Renal pelvis (tissue), 4 donors: Measurements from ENCODE around the gene NAV2. TPM values are rescaled to one million over a fixed set of nuclear protein-coding genes. Genes with fewer than 3 reads are reported as not detected.

Source experiments
- DNase-seq: peaks from one replicate; pipeline ENCODE4 v3.0.0-alpha.2; 2013
- polyA plus RNA-seq, 3 donors: library from polyadenylated mRNA; unstranded; fragments of 120-200 nt; gene quantifications; one replicate each; pipeline ENCODE4 v1.2.1, GENCODE V29; 2013; ENCODE audit not compliant: insufficient read length in 3 of 3

NAV2 gene
- polyA plus RNA-seq, 3 donors = 34.4 to 54.8 (median 48.4) TPM

DNA sequence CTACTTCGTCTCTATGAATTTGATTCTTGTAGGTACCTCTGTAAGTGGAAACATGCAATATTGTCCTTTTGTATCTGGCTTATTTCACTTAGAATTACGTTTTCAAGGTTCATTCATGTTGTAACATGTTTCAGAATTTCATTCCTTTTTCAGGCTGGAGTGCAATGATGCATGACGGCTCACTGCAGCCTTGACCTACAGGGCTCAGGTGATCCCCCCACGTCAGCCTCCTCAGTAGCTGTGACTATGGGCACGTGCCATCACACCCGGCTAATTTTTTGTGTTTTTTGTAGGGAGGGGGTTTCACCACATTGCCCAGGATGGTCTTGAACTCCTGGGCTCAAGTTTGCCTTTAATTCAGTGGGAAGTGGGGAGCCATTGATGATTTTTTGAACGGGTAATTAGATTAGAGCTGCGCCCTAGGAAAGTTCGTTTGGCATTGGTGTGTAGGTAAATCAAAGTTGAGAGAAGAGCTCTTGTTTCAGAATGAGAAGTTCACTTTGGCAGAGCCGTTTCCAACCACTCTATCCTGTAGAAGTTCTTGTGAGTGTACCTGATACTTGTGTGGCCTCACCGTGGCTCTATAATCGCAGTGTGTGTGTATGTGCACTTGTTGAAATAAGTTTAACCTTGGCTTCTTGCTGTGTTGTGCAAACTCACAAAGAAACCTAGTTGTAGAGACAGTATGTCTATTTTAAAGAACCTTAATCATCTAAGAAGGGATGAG lies 115.9 kb downstream of the NAV2 start:
- DNase-seq = peak; percentile 47

GRCh38 chr11:19829109-19829837 lies 116.6 kb downstream of the NAV2 start:
- no peak for DNase-seq

DNA sequence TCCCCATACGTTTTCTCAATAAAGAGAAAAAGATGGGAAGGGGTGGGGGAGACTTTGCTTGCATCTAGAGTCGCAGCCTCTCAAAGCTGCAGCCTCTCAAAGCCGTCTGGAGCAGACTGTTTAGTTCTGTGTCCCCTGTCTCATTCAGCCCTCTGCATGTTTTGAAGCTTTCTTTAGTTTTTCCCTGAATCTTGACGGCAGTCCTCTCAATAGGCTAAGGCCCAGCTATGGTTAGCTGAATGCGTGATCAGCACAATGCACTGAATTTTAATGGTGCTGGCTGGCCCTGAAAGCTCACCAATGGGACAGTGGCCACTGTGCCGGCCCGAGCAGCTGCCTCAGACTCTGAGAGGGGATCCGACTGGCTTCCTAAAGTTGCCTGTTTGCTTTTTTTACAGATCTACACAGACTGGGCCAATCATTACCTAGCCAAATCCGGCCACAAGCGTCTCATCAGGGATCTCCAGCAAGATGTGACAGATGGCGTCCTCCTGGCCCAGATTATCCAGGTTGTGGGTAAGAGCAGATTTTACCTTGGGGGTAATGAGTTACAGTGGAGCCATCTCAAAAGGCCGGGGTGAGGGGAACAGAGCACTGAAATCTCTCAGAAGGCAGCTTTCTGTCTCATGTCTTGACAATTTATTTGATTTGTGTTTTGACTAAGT lies 119.6 kb downstream of the NAV2 start:
- no peak for DNase-seq

DNA sequence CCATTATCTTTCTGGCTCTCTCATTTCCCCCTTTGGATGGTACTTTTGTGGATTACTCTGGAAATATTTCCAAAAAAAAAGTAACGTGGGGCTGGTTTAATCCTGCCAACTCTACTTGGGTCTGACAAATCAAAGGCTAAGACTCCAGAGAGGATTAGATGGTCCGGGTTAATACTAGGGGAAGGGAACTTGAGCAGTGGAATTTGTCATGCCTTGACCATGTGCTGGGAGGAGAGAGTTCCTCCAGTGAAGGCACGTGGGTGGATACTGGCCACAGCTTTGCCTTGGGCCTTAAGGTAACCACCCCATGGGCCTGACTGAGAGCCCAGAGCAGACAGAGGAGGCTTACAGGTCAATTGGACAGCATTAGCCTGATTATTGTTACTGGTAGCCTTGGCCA lies 120.3 kb downstream of the NAV2 start:
- DNase-seq = no peak

- DNase-seq = no peak
These were observed 122.1 kb downstream of the NAV2 start for GRCh38 chr11:19834771-19835170.

DNA sequence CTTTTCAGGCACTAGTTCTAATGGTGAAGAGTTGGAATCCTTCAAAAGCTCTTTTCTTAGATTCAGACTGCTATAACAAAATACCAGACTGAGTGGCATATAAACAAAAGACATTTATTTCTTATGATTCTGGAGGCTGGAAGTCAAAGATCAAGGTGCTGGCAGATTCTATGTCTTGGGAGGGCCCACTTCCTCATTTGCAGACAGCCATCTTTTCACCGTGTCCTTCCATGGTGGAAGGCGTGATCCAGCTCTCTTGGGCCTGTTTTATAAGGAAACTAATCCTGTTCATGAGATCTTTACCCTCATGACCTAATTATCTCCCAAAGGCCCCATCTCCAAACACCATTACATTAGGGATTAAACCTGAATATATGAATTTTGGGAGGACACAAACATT lies 124.0 kb downstream of the NAV2 start:
- DNase-seq = no peak

DNA sequence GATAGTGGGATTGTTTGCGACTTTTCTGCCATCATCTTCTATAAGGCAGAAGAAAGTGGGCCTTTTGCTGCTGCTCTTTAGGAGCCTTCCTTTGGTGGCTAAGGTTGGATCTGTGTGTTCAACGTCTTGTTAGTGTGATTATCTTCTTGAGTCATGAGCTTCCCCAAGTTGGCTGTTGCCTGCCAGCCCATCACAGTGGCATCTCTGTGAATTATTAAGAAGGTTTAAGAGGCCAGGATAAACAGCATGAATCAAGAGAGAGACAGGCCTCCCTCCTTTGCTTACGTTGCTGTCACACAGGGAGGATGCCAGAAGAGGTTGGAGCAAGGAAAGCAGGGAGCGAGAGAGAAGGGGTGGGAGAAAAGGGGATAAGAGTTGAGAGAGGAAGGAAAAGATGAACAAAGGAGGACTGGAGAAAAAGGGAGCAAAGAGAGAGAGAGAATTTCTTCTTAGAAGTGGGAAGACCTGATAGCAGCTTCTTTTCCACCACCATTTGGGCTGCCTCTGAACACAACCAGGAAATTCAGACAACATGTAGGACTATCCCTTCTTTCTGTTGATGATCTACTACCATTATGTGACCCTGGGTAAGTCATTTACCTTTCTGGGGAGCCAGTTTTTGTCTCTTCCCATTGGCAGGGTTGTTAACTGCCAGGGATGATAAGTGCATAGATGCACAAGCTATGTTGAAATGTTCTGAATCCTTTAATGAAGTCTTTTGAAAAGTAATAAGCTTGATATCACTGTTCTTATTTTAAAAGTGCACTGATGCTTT lies 126.5 kb downstream of the NAV2 start:
- DNase-seq = no peak

DNA sequence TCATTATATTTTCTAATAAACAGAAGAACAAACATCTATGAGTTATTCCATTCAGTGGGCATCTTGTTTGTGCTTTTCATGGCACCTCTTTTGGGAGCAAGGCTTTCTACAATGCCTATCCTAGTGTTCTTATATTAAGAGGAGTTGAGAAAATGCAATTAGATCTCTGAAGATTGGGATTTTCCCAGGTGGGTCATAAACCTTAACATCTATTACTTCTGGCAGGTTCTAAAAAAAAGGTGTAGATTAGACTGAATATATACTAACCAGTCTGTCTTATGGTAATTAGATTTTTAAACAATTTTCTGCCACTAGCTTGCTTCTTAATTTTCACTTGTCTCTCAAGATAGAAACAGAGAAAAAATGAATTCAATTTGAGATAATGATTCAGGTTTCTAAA lies 128.3 kb downstream of the NAV2 start:
- DNase-seq = no peak

- no peak for DNase-seq
These were observed 129.9 kb downstream of the NAV2 start for GRCh38 chr11:19842505-19842904.

DNA sequence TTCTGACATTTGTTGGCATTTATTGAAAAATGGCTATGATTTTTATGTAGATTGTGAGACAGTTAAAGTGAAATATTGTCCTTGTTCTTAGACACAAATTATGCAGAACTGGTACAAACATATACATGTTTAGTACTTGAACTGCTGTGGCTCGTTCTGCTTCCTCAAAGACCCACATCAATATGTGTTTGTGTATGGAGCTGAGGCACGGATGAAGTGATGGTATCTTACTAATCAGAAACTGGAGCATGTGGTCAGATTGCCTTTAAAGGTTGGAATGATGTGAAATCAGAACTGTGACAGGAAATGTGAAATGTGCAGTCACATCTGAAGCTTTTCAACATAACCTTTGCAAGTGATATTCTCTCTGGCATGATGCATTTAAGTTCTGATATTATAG lies 130.4 kb downstream of the NAV2 start:
- DNase-seq = no peak

DNA sequence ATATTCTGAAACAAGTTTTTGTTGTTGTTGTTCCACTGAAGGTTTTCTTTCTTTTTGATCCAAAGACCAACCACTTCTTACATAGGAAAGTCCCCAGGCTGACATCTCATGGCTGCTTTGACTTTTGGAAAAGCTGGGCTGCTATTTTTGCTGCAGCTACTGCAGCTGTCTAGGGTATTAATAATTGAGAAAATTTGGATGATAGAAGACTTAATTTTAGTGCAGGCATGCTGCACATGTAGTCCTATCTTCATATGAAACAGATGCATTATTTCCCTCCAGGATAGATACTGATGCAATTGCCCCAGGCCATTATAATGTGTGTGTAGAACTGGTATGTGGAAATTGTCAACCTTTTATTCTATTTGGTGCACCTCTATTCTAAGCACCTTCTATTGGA lies 131.4 kb downstream of the NAV2 start:
- DNase-seq = no peak

GRCh38 chr11:19844806-19845205 lies 132.2 kb downstream of the NAV2 start:
- DNase-seq = no peak

DNA sequence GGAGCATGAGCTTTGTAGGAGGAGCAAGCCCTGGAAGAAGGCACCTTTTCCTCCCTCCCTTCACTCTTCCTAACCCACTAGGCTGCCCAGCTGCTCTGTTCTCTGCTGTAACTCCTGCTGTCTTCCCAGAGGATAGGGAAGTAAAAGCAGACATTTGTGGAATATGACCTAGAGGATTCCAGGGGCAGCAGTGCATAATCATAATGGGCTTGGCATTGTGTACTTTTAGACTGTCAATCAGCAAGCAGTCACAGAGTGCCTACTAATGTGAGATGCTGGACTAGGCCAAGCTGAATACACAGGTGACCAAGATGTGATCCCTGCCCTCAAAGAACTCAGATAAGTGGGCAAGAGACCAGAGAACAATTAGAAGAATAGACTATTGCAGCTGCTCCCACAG lies 133.0 kb downstream of the NAV2 start:
- no peak for DNase-seq

- DNase-seq = no peak
These were observed 134.1 kb downstream of the NAV2 start for GRCh38 chr11:19846654-19847305.

DNA sequence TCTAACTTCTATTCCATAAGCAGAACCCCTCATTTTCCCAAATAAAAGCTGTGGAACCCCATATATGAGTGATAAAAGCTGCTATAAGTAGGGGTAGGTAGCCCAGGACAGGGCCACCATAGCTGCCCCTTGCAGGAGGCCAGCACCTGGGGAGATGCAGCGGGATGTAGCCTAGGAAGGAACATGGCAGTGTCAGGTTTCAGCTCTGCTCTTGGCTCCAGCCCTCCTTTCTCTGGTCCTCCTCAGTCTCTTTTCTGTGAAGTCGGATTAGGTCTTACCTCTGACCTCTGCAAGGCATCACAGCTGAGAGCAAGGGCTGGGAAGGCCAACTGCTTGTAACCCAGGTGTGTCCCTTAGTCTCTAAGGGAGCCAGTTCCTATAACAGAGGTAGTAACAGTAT lies 135.6 kb downstream of the NAV2 start:
- no peak for DNase-seq

- no peak for DNase-seq
These were observed 136.6 kb downstream of the NAV2 start for GRCh38 chr11:19849107-19849789.

DNA sequence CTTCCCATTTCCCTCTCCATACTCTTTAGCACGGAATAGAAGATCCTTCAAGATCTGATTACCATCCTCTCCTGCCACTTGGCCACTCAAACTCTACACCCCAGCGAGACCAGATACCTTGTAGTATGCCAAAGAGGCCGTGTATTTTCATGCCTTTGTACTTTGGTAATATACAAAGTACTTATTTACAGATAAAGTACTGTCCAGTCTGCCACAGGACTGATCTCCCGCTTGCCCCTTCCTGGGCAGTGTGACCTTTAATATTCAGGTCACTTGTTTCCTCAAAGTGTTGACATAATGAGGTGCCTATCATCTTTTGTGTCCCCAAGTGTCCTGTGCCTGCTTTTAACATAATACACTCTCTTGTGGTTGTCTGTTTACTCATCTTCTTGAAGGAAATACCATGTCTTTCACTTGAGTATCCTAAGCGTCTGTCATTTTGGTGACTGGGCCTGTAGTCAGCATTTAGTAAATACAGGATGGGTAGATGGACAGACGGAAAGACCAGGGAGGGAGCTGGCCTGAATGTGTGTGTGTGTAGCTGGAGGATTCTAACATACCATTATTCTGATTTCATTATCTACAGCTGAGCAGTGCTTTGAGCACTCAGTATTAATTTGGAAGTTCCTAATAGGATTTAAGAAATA lies 137.4 kb downstream of the NAV2 start:
- DNase-seq = no peak

DNA sequence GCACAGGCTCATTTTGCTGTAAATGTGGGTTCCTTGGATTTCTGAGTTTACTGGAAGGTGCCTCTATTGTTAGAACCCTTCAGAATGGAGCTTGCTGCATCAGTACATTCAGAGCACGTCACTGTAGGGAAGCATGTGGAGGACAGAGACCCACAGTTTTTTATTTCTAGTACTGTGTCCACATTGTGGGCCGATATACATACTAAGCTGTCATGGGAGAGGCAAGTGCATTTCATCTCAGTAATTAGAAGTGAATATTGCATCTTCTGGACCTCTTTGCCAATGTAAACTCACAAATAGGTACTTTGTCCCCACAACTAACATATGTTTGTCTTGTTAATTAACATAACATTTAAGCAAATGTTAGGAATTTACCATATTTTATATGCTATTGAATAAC lies 139.7 kb downstream of the NAV2 start:
- DNase-seq = no peak

DNA sequence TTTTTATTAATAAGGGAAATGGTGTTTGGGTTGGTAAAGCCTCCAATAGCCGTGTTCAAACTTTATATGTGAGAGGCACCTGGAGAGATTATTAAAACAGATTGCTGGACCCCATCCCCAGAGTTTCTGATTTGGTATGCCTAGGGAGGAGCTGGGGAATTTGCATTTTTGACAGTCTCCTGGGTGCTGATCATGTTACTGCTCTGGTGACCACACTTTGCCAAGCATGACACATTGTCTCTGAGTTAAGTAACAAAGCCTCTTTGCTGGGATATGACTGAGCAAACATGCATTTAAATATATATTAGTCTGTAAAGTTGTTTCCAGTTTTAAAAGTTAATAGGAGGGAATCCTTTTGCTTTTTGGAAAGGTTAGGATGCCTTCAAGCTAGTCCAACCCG lies 140.4 kb downstream of the NAV2 start:
- DNase-seq = no peak

DNA sequence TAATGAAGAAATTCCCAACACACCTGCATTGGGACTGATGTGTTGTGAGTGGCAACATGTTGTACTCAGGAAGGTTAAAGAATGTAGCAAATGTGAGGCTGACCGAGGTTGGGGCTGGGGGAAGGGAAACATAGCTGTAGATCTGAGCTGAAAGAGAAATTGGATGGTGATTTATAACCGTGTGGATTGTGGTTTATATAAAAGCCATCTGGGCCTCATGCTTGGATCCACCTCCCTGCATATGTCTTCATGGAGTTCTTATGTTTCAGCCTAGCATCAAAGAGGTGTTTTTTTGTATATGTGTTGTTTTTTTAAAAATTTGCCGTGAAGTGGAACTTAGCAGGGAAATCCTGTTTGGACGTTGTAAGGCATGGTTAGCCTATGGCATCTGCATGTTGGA lies 141.3 kb downstream of the NAV2 start:
- peak; percentile 21 for DNase-seq

DNA sequence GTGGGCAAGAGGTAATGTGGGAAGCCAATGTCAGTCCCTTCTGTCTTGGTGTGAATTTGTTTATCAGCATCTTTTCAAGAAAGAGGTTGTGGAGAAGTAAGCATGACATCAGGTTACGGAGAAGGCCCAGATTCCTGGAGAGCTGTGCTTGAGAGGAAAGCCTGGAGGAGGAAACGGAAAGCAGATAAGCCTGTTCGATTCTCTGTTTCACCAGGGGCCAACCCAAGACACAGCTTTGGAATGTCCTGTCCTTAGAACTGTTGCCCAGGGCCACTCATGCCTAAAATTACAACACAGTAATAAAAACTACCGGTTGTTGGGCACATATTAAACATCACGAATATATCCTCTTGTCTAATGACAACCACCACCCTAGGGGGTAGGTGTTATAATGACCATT lies 148.5 kb downstream of the NAV2 start:
- DNase-seq = no peak
